ENCODE data around the gene EOGT. TPM values are rescaled to one million over a fixed set of nuclear protein-coding genes. Genes with fewer than 3 reads are reported as not detected.

EOGT gene
- total RNA-seq, 1 experiment from 2014 or later, result 20.1 TPM

MicroRNA genes within 50 kb of the gene (microRNA counts, 767-probe panel; counts per million panel counts)
- microRNA hsa-miR-3136-5p, result not detected

Small RNA genes lying within 50 kb of the gene (microRNA-seq; reads per million reads assigned to microRNA genes)
- gene MIR3136 (ENCODE audit: borderline number of aligned reads), result 4.4 reads per million, percentile 6 among the genes with 10 or more reads in this experiment

Other genes starting within 250 kb of the EOGT start
- gene TAFA4, start 81.1 kb downstream of the EOGT start, total RNA-seq (2021; ENCODE audit: unreplicated experiment), result not detected
- gene TMF1, start 38.6 kb upstream of the EOGT start, total RNA-seq (2021; ENCODE audit: unreplicated experiment), result 27.3 TPM
- 45.6 TPM for gene UBA3, start 66.7 kb upstream of the EOGT start, total RNA-seq (2021; ENCODE audit: unreplicated experiment)
- gene ARL6IP5, start 71.3 kb upstream of the EOGT start, total RNA-seq (2021; ENCODE audit: unreplicated experiment), result 30.0 TPM
- not detected for gene LMOD3, start 108.9 kb upstream of the EOGT start, total RNA-seq (2021; ENCODE audit: unreplicated experiment)

Measured in HCT116 (cell line).